ENCODE results near the gene FAM83C. TPM values are rescaled to one million over a fixed set of nuclear protein-coding genes. Genes with fewer than 3 reads are reported as not detected.

FAM83C gene
- total RNA-seq, 1 donor from 2014 or later: not detected

- DNase-seq: no peak
- no peak overlapping the region for H3K4me3 ChIP-seq
- peaks cover 7% of the 10 kb centered on the region for H3K4me1 ChIP-seq
- no peak for TF ChIP-seq CTCF (IDR thresholded peaks at IDR 0.05; ENCODE audit: borderline replicate concordance)
- H3K27ac ChIP-seq (replicated peaks): no peak overlapping the region
- H3K27me3 ChIP-seq (ENCODE audit: low read depth): peaks cover 53% of the 10 kb centered on the region
- H3K9me3 ChIP-seq (replicated peaks): no peaks in the 10 kb centered on the region
- intact Hi-C loops (cut with micrococcal nuclease): no loop called here
- H3K36me3 ChIP-seq: no peaks in the 10 kb centered on the region
These were observed 3.4 kb upstream of the FAM83C start for GRCh38 chr20:35295674-35296073.

GRCh38 chr20:35295058-35295457 is 2.8 kb upstream of the FAM83C start:
- peaks cover 7% of the 10 kb centered on the region for H3K4me1 ChIP-seq
- H3K27me3 ChIP-seq (ENCODE audit: low read depth): peaks cover 53% of the 10 kb centered on the region
- no peaks in the 10 kb centered on the region for H3K9me3 ChIP-seq (replicated peaks)
- no peak overlapping the region for H3K27ac ChIP-seq (replicated peaks)
- no peaks in the 10 kb centered on the region for H3K36me3 ChIP-seq
- DNase-seq: no peak
- TF ChIP-seq CTCF (IDR thresholded peaks at IDR 0.05; ENCODE audit: borderline replicate concordance): no peak
- H3K4me3 ChIP-seq: no peak overlapping the region
- intact Hi-C loops (cut with micrococcal nuclease): no loop called here

- H3K4me3 ChIP-seq: no peak overlapping the region
- H3K36me3 ChIP-seq: no peaks in the 10 kb centered on the region
- H3K4me1 ChIP-seq: peaks cover 7% of the 10 kb centered on the region
- intact Hi-C loops (cut with micrococcal nuclease): no loop called here
- TF ChIP-seq CTCF (IDR thresholded peaks at IDR 0.05; ENCODE audit: borderline replicate concordance): no peak
- H3K27ac ChIP-seq (replicated peaks): no peak overlapping the region
- DNase-seq: no peak
- H3K27me3 ChIP-seq (ENCODE audit: low read depth): peaks cover 53% of the 10 kb centered on the region
- H3K9me3 ChIP-seq (replicated peaks): no peaks in the 10 kb centered on the region
These were observed 2.1 kb upstream of the FAM83C start for GRCh38 chr20:35294293-35294685.

- no peak for TF ChIP-seq CTCF (IDR thresholded peaks at IDR 0.05; ENCODE audit: borderline replicate concordance)
- Histone ChIP-seq H3K27ac (replicated peaks) (no peak overlapping the region), H3K4me3 (no peak overlapping the region), H3K9me3 (replicated peaks) (no peaks in the 10 kb centered on the region), H3K27me3 (ENCODE audit: low read depth) (peaks cover 53% of the 10 kb centered on the region), H3K4me1 (peaks cover 7% of the 10 kb centered on the region), H3K36me3 (no peaks in the 10 kb centered on the region)
- no peak for DNase-seq
- intact Hi-C loops (cut with micrococcal nuclease): no loop called here
These were observed 1.4 kb upstream of the FAM83C start for GRCh38 chr20:35293303-35294292.

GRCh38 chr20:35292504-35293285 is 470 bp upstream of the FAM83C start:
- Histone ChIP-seq H3K36me3 (no peaks in the 10 kb centered on the region), H3K9me3 (replicated peaks) (no peaks in the 10 kb centered on the region), H3K4me3 (no peak overlapping the region), H3K27me3 (ENCODE audit: low read depth) (peaks cover 53% of the 10 kb centered on the region), H3K4me1 (peaks cover 7% of the 10 kb centered on the region), H3K27ac (replicated peaks) (no peak overlapping the region)
- no peak for DNase-seq
- no peak for TF ChIP-seq CTCF (IDR thresholded peaks at IDR 0.05; ENCODE audit: borderline replicate concordance)
- intact Hi-C loops (cut with micrococcal nuclease): no loop called here

Data from left ventricle myocardium inferior (tissue), 1 donor.